Nephron (organoid): ENCODE results near the gene WDR93.

ENCODE experiments used
- H3K27ac Mint-ChIP-seq, 3 experiments: 2 replicates each; pipeline ENCODE4 v1.8.0; 2020; ENCODE audit warnings: mixed read lengths in 3 of 3, mild to moderate bottlenecking in 2 of 3, moderate library complexity in 1 of 3
- H3K27me3 Mint-ChIP-seq: 2 replicates; pipeline ENCODE4 v1.8.0; 2021; ENCODE audit warnings: low read depth, mild to moderate bottlenecking, moderate library complexity, mixed read lengths
- H3K36me3 Mint-ChIP-seq: 2 replicates; pipeline ENCODE4 v1.8.0; 2020; ENCODE audit warnings: low read depth, mixed read lengths
- H3K4me1 Mint-ChIP-seq: 2 replicates; pipeline ENCODE4 v1.8.0; 2020; ENCODE audit warnings: mixed read lengths
- H3K4me3 Mint-ChIP-seq, 3 experiments: 2 replicates each; pipeline ENCODE4 v1.8.0; 2020; ENCODE audit warnings: mild to moderate bottlenecking in 3 of 3, mixed read lengths in 3 of 3, moderate library complexity in 2 of 3
- H3K9me3 Mint-ChIP-seq: 2 replicates; pipeline ENCODE4 v1.8.0; 2020; ENCODE audit warnings: mixed read lengths
- TF ChIP-seq, protein P1 (sequence below), 3 experiments: fragments of 200-600 bp; sonication (generic); IDR thresholded peaks; one replicate each; pipeline ENCODE4 v1.5.0; 2021; ENCODE audit warnings: antibody characterized with exemption in 3 of 3; ENCODE audit not compliant: unreplicated experiment in 3 of 3

The WDR93 gene

DNA sequence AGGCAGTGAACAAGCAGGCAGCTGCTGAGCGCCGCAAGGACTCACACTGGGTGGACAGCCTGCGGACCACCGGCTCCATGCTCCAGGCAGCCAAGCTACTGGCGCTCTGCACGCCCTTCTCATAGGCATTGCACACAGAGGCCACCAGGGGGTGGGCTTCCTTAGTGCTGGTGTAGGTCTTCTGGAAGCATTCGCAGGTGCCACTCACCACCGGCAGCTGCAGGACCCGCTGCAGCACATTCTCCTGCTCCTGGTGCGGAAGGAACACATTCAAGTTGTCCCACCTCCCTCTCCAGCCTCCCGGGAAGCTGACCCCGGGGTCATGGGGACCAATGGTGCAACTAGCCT is 17.5 kb upstream of the WDR93 start:
- peaks cover 16% of the 10 kb centered on the region for H3K4me1 Mint-ChIP-seq
- H3K27me3 Mint-ChIP-seq, result peaks cover 10% of the 10 kb centered on the region
- H3K27ac Mint-ChIP-seq, result no peak overlapping the region
- no peaks in the 10 kb centered on the region for H3K36me3 Mint-ChIP-seq
- H3K9me3 Mint-ChIP-seq, result no peaks in the 10 kb centered on the region
- no peak overlapping the region for H3K4me3 Mint-ChIP-seq
- TF ChIP-seq, protein P1, sequence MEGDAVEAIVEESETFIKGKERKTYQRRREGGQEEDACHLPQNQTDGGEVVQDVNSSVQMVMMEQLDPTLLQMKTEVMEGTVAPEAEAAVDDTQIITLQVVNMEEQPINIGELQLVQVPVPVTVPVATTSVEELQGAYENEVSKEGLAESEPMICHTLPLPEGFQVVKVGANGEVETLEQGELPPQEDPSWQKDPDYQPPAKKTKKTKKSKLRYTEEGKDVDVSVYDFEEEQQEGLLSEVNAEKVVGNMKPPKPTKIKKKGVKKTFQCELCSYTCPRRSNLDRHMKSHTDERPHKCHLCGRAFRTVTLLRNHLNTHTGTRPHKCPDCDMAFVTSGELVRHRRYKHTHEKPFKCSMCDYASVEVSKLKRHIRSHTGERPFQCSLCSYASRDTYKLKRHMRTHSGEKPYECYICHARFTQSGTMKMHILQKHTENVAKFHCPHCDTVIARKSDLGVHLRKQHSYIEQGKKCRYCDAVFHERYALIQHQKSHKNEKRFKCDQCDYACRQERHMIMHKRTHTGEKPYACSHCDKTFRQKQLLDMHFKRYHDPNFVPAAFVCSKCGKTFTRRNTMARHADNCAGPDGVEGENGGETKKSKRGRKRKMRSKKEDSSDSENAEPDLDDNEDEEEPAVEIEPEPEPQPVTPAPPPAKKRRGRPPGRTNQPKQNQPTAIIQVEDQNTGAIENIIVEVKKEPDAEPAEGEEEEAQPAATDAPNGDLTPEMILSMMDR (IDR thresholded peaks at IDR 0.05; ENCODE audit: unreplicated experiment in 3 of 3), result peak; percentile 28 to 47 (median 47)

DNA sequence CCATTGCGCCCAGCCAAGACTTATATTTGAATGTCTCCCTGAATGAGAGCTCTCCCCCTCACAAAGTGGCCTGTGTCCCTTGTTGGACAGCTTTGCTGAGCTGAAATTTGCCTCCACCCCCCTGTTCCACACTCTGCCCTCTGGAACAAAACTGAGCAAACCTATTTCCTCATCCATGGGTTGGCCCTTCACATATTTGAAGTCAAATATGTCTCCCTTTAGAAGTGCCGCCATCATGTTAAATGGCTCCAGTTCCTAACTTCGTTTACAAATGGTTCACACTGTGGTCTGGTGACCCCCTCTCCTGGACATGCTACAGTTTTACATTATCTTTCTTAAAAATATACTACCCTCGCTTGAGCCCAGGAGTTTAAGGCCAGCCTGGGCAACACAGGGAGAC is 16.1 kb upstream of the WDR93 start:
- H3K27ac Mint-ChIP-seq, result no peak overlapping the region
- H3K36me3 Mint-ChIP-seq, result no peaks in the 10 kb centered on the region
- no peaks in the 10 kb centered on the region for H3K9me3 Mint-ChIP-seq
- peaks cover 23% of the 10 kb centered on the region for H3K4me1 Mint-ChIP-seq
- no peak overlapping the region for H3K4me3 Mint-ChIP-seq
- TF ChIP-seq, protein P1 (IDR thresholded peaks at IDR 0.05; ENCODE audit: unreplicated experiment in 3 of 3), result no peak
- peaks cover 5% of the 10 kb centered on the region for H3K27me3 Mint-ChIP-seq

DNA sequence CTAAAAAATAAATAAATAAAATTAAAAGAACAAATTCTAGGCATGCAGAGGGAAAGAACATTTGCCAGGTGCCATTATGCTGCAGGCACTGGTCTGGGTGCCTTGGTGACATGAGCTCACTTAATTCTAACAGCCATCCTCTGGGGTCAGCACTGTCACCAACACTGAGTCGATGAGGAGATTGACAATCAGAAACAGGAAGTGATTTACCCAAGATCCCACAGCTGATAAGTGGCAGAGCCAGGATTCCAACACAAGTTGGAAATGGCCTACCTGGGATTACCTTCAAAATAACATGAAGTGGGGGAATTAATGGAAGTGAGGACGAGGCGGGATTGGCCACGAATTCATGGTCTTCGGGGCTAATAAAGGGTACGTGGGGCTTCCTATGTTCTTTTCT is 15.0 kb upstream of the WDR93 start:
- Mint-ChIP-seq H3K4me3 (no peak overlapping the region), H3K27ac (no peak overlapping the region), H3K36me3 (no peaks in the 10 kb centered on the region), H3K4me1 (peaks cover 33% of the 10 kb centered on the region), H3K9me3 (no peaks in the 10 kb centered on the region), H3K27me3 (peaks cover 2% of the 10 kb centered on the region)
- TF ChIP-seq, protein P1 (IDR thresholded peaks at IDR 0.05; ENCODE audit: unreplicated experiment in 3 of 3), result no peak

DNA sequence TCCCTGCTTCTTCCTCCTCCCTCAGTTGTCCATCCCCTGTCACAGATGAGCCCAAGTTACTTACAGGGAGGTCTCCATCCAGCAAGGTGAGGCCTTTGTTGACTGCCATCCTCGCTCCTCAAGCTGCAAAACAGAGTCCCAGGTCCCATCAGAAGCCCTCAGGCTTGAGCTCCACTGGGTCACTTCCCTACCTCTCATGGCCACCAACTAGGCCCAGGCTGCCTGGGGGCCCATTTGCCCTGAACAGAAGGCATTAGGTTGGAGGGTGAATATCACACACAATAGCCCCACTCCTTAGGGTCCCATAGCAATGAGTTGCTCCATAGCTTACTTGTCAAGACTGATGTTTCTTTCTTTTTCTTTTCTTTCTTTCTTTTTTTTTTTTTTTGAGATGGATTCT is 13.2 kb upstream of the WDR93 start:
- no peaks in the 10 kb centered on the region for H3K9me3 Mint-ChIP-seq
- TF ChIP-seq, protein P1 (IDR thresholded peaks at IDR 0.05; ENCODE audit: unreplicated experiment in 3 of 3), result no peak
- H3K4me3 Mint-ChIP-seq, result no peak overlapping the region
- H3K27me3 Mint-ChIP-seq, result no peaks in the 10 kb centered on the region
- no peak overlapping the region for H3K27ac Mint-ChIP-seq
- H3K4me1 Mint-ChIP-seq, result peaks cover 47% of the 10 kb centered on the region
- H3K36me3 Mint-ChIP-seq, result peaks cover 4% of the 10 kb centered on the region

DNA sequence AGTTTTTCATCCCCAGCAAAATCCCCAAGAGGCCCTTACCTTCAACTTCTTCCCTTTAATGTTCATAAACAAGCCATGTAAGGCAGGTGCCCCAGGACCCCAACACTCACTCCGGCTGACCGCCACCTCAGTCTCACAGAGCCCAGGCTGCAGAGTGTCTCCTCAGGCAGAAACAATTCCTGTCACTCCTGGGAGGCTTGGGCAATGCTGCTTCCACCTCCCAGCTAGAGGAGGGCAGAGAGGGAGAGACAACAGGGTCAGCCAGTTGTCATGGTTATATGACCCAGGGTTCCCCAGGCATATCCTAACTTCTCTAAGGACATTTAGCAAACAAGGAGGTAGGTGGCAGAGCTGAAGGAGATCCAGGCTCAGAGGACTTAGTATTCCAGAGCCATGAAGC is 11.4 kb upstream of the WDR93 start, which contains the start of gene PLIN1:
Gene PLIN1, minus strand, starts transcription at position 156 of the 400 bp plus-strand sequence. CDS start 1,878 bp downstream, outside the sequence.
- Mint-ChIP-seq H3K36me3 (peaks cover 13% of the 10 kb centered on the region), H3K4me1 (peaks cover 35% of the 10 kb centered on the region), H3K4me3 (peak within 1 kb of the TSS in 1 of 3 experiments; percentile 3), H3K9me3 (no peaks in the 10 kb centered on the region), H3K27me3 (no peaks in the 10 kb centered on the region), H3K27ac (peak within 1 kb of the TSS; percentile 7 to 71 (median 47))
- TF ChIP-seq, protein P1 (IDR thresholded peaks at IDR 0.05; ENCODE audit: unreplicated experiment in 3 of 3), result no peak

DNA sequence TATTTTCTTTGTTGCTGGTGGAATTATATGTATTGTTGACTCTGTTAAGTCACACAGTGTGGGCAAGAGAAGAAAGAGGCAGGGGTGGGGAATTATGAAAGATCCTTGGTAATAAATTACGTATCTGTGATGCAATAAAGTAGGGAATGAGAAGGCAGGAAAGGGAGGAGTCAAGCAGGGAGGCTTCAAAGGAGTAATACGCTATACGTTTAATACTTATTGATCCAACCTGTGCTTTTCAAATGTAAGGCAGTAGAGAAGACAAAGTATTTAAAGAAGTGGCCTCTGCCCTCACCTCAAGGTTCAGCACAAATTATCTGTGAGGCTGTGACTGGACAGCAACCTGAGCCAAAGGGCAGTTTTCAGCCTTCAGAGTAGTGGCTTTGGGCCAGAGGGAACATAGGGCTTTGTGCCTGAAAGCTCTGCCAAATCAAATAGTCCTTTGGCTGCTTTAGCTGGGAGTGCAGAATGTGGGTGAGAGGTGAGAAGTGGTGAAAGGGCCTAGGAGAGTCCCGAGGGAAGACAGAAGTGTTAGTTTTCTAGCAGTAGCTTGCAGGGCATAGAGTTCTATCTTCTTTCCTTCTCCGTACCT is 10.2 kb upstream of the WDR93 start:
- TF ChIP-seq, protein P1 (IDR thresholded peaks at IDR 0.05; ENCODE audit: unreplicated experiment in 3 of 3), result no peak
- peak overlapping the region; percentile 7 to 71 (median 47) for H3K27ac Mint-ChIP-seq
- H3K36me3 Mint-ChIP-seq, result peaks cover 15% of the 10 kb centered on the region
- H3K4me3 Mint-ChIP-seq, result peak overlapping the region in 1 of 3 experiments; percentile 30
- H3K9me3 Mint-ChIP-seq, result no peaks in the 10 kb centered on the region
- H3K27me3 Mint-ChIP-seq, result no peaks in the 10 kb centered on the region
- peaks cover 31% of the 10 kb centered on the region for H3K4me1 Mint-ChIP-seq
